ENCODE measurements around the gene CXorf58. TPM values are rescaled to one million over a fixed set of nuclear protein-coding genes. Genes with fewer than 3 reads are reported as not detected.
A peak's percentile ranks its signal among the peaks of the same experiment; 100 is the strongest.

The CXorf58 gene
- total and polyA plus RNA-seq, 9 of the 15 experiments (the other 6 are each of a cell fraction or from before 2014, with no cell fraction given), result 0.10 to 0.27 (median 0.16) TPM; not detected in 3

DNA sequence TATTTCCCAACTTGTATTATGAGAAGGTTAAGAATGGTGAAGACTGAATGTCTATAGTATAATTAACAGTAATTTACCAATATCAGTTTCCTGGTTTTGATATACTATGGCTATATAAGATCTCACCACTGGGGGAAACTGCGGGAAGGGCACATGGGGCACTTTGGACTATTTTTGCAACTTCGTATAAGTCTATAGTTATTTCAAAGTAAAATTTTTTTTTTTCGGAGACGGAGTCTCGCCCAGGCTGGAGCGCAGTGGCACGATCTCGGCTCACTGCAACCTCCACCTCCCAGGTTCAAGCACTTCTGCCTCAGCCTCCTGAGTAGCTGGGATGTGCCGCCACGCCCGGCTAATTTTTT lies 46.1 kb downstream of the CXorf58 start:
- peak; percentile 61 for FAIRE-seq
- H3K36me3 ChIP-seq (ENCODE audit: control insufficient read depth, insufficient read depth, low read length), result no peaks in the 10 kb centered on the region
- 25% methylated on average over 11 of the region's 11 CpGs for WGBS (ENCODE audit: insufficient coverage, low coverage, missing lambda C conversion rate)
- 0 out of 2 replicates have a peak, but pooled peaks have one; percentile 22 for TF ChIP-seq SUPT5H (IDR thresholded peaks at IDR 0.05)
- TF ChIP-seq ZNF436 (CRISPR knock-in tag; IDR thresholded peaks at IDR 0.05), result no peak
- no peak for TF ChIP-seq TARDBP (IDR thresholded peaks at IDR 0.05)
- no peak for TF ChIP-seq ZNF253 (CRISPR knock-in tag; conservative IDR thresholded peaks at IDR 0.05)
- TF ChIP-seq, protein P1, sequence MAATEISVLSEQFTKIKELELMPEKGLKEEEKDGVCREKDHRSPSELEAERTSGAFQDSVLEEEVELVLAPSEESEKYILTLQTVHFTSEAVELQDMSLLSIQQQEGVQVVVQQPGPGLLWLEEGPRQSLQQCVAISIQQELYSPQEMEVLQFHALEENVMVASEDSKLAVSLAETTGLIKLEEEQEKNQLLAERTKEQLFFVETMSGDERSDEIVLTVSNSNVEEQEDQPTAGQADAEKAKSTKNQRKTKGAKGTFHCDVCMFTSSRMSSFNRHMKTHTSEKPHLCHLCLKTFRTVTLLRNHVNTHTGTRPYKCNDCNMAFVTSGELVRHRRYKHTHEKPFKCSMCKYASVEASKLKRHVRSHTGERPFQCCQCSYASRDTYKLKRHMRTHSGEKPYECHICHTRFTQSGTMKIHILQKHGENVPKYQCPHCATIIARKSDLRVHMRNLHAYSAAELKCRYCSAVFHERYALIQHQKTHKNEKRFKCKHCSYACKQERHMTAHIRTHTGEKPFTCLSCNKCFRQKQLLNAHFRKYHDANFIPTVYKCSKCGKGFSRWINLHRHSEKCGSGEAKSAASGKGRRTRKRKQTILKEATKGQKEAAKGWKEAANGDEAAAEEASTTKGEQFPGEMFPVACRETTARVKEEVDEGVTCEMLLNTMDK (IDR thresholded peaks at IDR 0.05; ENCODE audit: borderline replicate concordance, insufficient read depth, low read depth, low read length, poor library complexity, severe bottlenecking), result no peak
- TF ChIP-seq ZNF764 (CRISPR knock-in tag; IDR thresholded peaks at IDR 0.05; ENCODE audit: low read depth), result no peak
- TF ChIP-seq FOXP1 (CRISPR knock-in tag; IDR thresholded peaks at IDR 0.05), result no peak
- no peak for TF ChIP-seq ZKSCAN3 (CRISPR knock-in tag; IDR thresholded peaks at IDR 0.05)
- no peak for TF ChIP-seq ZNF695 (CRISPR knock-in tag; IDR thresholded peaks at IDR 0.05)
- TF ChIP-seq, protein P2, sequence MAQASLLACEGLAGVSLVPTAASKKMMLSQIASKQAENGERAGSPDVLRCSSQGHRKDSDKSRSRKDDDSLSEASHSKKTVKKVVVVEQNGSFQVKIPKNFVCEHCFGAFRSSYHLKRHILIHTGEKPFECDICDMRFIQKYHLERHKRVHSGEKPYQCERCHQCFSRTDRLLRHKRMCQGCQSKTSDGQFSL (CRISPR knock-in tag; IDR thresholded peaks at IDR 0.05), result no peak
- TF ChIP-seq, protein P2 (tag; IDR thresholded peaks at IDR 0.05), result no peak
- TF ChIP-seq GATAD2B (IDR thresholded peaks at IDR 0.05; ENCODE audit: borderline replicate concordance), result no peak

More for the DNA sequence above, 46.1 kb downstream of the CXorf58 start:
- peak overlapping the region; percentile 88 for H2AFZ ChIP-seq (ENCODE audit: low read depth, low read length)
- peaks cover 3% of the 10 kb centered on the region in 2 experiments; a peak in 2 of 5 replicates for H3K4me1 ChIP-seq (replicated peaks in 1 of 2; ENCODE audit: control insufficient read depth in 2 of 2, insufficient read depth in 2 of 2, low read length in 2 of 2)
- ATAC-seq (peak; percentile 64), DNase-seq (ENCODE audit: extremely low read depth in 1 of 4, low spot score in 3 of 4) (peak in 2 of 4 experiments; percentile 22 to 42)
- intact Hi-C loops (cut with micrococcal nuclease), result loop anchor here (1.0 to 5.0 kb wide), 2 partner anchors 47 to 70 kb away; partner anchors contain the start of genes APOO and CXorf58
- H3K9me1 ChIP-seq (ENCODE audit: control insufficient read depth, insufficient read depth, low read length), result no peaks in the 10 kb centered on the region
- in situ Hi-C loops (cut with MboI), result no loop called here
- no peaks in the 10 kb centered on the region for H3K9me3 ChIP-seq (replicated peaks; ENCODE audit: control insufficient read depth, insufficient read depth, low read depth, low read length)
- H3K4me2 ChIP-seq (ENCODE audit: insufficient read depth, low read length), result peak overlapping the region; percentile 82
- ChIA-PET POLR2A (interaction anchor here (1.2 to 1.3 kb wide), 2 partner anchors 15 to 52 kb away, joined by 3 to 5 read pairs; no protein-coding TSS in a partner anchor), CTCF (ENCODE audit: low intra/inter-chr PET ratio) (no interaction called here)
- H3K27me3 ChIP-seq (ENCODE audit: control insufficient read depth in 2 of 2, insufficient read depth in 2 of 2, low read length in 2 of 2), result no peaks in the 10 kb centered on the region
- peaks cover 2% of the 10 kb centered on the region; the same call in 1 of the 3 replicates for H3K79me2 ChIP-seq (ENCODE audit: control insufficient read depth, insufficient read depth, low read length)
- H3K4me3 ChIP-seq, result peak overlapping the region; percentile 39
- H3K27ac ChIP-seq (ENCODE audit: extremely low read depth, low read depth, low read length), result peak overlapping the region; percentile 86
- no peaks in the 10 kb centered on the region for H4K20me1 ChIP-seq (replicated peaks; ENCODE audit: control insufficient read depth, insufficient read depth, low read length)
- peak overlapping the region; percentile 72 to 84 for H3K9ac ChIP-seq (ENCODE audit: insufficient read depth in 1 of 2, low read depth in 2 of 2, low read length in 2 of 2)
- BruUV-seq (replicated peaks), result no TSS peak
